Activated CD8-positive, alpha-beta T cell treated with anti-CD3 and anti-CD28 coated beads, Interleukin-2, amount 10 ng/mL, durations not matched to agents 7 days and 5 days (primary cell): ENCODE results near the gene MAP2K6. TPM values are rescaled to one million over a fixed set of nuclear protein-coding genes. Genes with fewer than 3 reads are reported as not detected.

Experiments used
- ATAC-seq: fragments of 150-1000 bp; cut with Tn5 transposase; one replicate; pipeline ENCODE4 v1.10.0; 2021; ENCODE audit warnings: moderate library complexity
- CTCF ChIA-PET: fragments of 350-600 bp; sonication (Branson Sonifier 250); formaldehyde crosslinking; loops from one replicate; lab custom pipeline; 2021; ENCODE audit warnings: antibody characterized with exemption; lab: Charles Lee
- POLR2A ChIA-PET: fragments of 350-600 bp; sonication (Branson Sonifier 250); formaldehyde crosslinking; loops from one replicate; lab custom pipeline; 2021; ENCODE audit warnings: antibody characterized with exemption; lab: Charles Lee
- DNase-seq: peaks from one replicate; pipeline ENCODE4 v3.0.0-alpha.2; 2020
- H3K27ac Mint-ChIP-seq: one replicate; pipeline ENCODE4 v1.8.0; 2021; ENCODE audit warnings: mild to moderate bottlenecking, mixed read lengths
- H3K27me3 Mint-ChIP-seq: one replicate; pipeline ENCODE4 v1.8.0; 2021; ENCODE audit warnings: low read depth, mixed read lengths
- H3K36me3 Mint-ChIP-seq: one replicate; pipeline ENCODE4 v1.8.0; 2021; ENCODE audit warnings: low read depth, mixed read lengths
- H3K4me1 Mint-ChIP-seq: one replicate; pipeline ENCODE4 v1.8.0; 2021; ENCODE audit warnings: low read depth, mixed read lengths
- H3K4me3 Mint-ChIP-seq: one replicate; pipeline ENCODE4 v1.8.0; 2021; ENCODE audit warnings: mild to moderate bottlenecking, mixed read lengths
- H3K9me3 Mint-ChIP-seq: one replicate; pipeline ENCODE4 v1.8.0; 2022; ENCODE audit warnings: mixed read lengths; ENCODE audit not compliant: insufficient read depth
- total RNA-seq, 2 experiments: library from RNA; stranded (reverse); gene quantifications; one replicate each; pipeline ENCODE4 v1.2.3, GENCODE V29; 2021

MAP2K6 gene
- total RNA-seq, 2 experiments from 2014 or later, result 11.0 to 11.6 TPM

GRCh38 chr17:69503711-69504110 lies 89.2 kb downstream of the MAP2K6 start:
- Mint-ChIP-seq H3K4me1 (peaks cover 3% of the 10 kb centered on the region), H3K27me3 (no peaks in the 10 kb centered on the region), H3K9me3 (no peaks in the 10 kb centered on the region), H3K4me3 (no peak overlapping the region), H3K36me3 (no peaks in the 10 kb centered on the region), H3K27ac (no peak overlapping the region)
- no peak for ATAC-seq
- POLR2A ChIA-PET, result no interaction called here
- CTCF ChIA-PET, result no interaction called here
- no peak for DNase-seq

- H3K27ac Mint-ChIP-seq, result no peak overlapping the region
- H3K9me3 Mint-ChIP-seq, result no peaks in the 10 kb centered on the region
- DNase-seq, result no peak
- no peak for ATAC-seq
- H3K27me3 Mint-ChIP-seq, result no peaks in the 10 kb centered on the region
- H3K36me3 Mint-ChIP-seq, result no peaks in the 10 kb centered on the region
- ChIA-PET CTCF (no interaction called here), POLR2A (no interaction called here)
- H3K4me1 Mint-ChIP-seq, result peaks cover 3% of the 10 kb centered on the region
- H3K4me3 Mint-ChIP-seq, result no peak overlapping the region
Observed at GRCh38 chr17:69505740-69506139, 91.2 kb downstream of the MAP2K6 start.

GRCh38 chr17:69506489-69506888 lies 92.0 kb downstream of the MAP2K6 start:
- DNase-seq, result no peak
- no peaks in the 10 kb centered on the region for H3K36me3 Mint-ChIP-seq
- H3K27ac Mint-ChIP-seq, result no peak overlapping the region
- POLR2A ChIA-PET, result no interaction called here
- H3K9me3 Mint-ChIP-seq, result no peaks in the 10 kb centered on the region
- no peaks in the 10 kb centered on the region for H3K27me3 Mint-ChIP-seq
- no peak for ATAC-seq
- CTCF ChIA-PET, result interaction anchor here (0.9 to 1.0 kb wide), 2 partner anchors 17 to 24 kb away, joined by 3 to 4 read pairs; no protein-coding TSS in a partner anchor
- peaks cover 3% of the 10 kb centered on the region for H3K4me1 Mint-ChIP-seq
- H3K4me3 Mint-ChIP-seq, result no peak overlapping the region

GRCh38 chr17:69508814-69509213 lies 94.3 kb downstream of the MAP2K6 start:
- Mint-ChIP-seq H3K27me3 (no peaks in the 10 kb centered on the region), H3K4me1 (no peaks in the 10 kb centered on the region), H3K36me3 (no peaks in the 10 kb centered on the region), H3K4me3 (no peak overlapping the region), H3K27ac (no peak overlapping the region), H3K9me3 (no peaks in the 10 kb centered on the region)
- ATAC-seq (no peak), DNase-seq (no peak)
- CTCF ChIA-PET, result interaction anchor here (0.8 kb wide), 1 partner anchor 114 kb away, joined by 3 read pairs; no protein-coding TSS in a partner anchor
- POLR2A ChIA-PET, result no interaction called here

GRCh38 chr17:69511250-69511649 lies 96.8 kb downstream of the MAP2K6 start:
- CTCF ChIA-PET, result interaction anchor here (0.9 to 1.2 kb wide), 3 partner anchors 11 to 28 kb away, joined by 3 to 6 read pairs (median 4); no protein-coding TSS in a partner anchor
- POLR2A ChIA-PET, result no interaction called here
- H3K9me3 Mint-ChIP-seq, result no peaks in the 10 kb centered on the region

GRCh38 chr17:69512946-69513345 lies 98.4 kb downstream of the MAP2K6 start:
- Mint-ChIP-seq H3K36me3 (peaks cover 4% of the 10 kb centered on the region), H3K27me3 (no peaks in the 10 kb centered on the region), H3K27ac (no peak overlapping the region), H3K9me3 (no peaks in the 10 kb centered on the region), H3K4me1 (no peaks in the 10 kb centered on the region), H3K4me3 (no peak overlapping the region)
- ChIA-PET POLR2A (no interaction called here), CTCF (interaction anchor here (1.1 kb wide), 1 partner anchor 96 kb away, joined by 4 read pairs; no protein-coding TSS in a partner anchor)
- ATAC-seq, result no peak
- DNase-seq, result no peak

More at GRCh38 chr17:69511250-69511649, 96.8 kb downstream of the MAP2K6 start:
- ATAC-seq (no peak), DNase-seq (no peak)
- H3K4me1 Mint-ChIP-seq, result no peaks in the 10 kb centered on the region
- H3K36me3 Mint-ChIP-seq, result no peaks in the 10 kb centered on the region
- H3K27me3 Mint-ChIP-seq, result no peaks in the 10 kb centered on the region
- no peak overlapping the region for H3K27ac Mint-ChIP-seq
- no peak overlapping the region for H3K4me3 Mint-ChIP-seq

GRCh38 chr17:69516225-69516624 lies 101.7 kb downstream of the MAP2K6 start:
- Mint-ChIP-seq H3K4me3 (no peak overlapping the region), H3K36me3 (peaks cover 10% of the 10 kb centered on the region), H3K27me3 (no peaks in the 10 kb centered on the region), H3K4me1 (no peaks in the 10 kb centered on the region), H3K9me3 (no peaks in the 10 kb centered on the region), H3K27ac (no peak overlapping the region)
- ATAC-seq, result no peak
- DNase-seq, result no peak
- POLR2A ChIA-PET, result no interaction called here
- CTCF ChIA-PET, result interaction anchor here (1.2 to 1.3 kb wide), 2 partner anchors 9 to 102 kb away, joined by 3 to 5 read pairs; partner anchors contain the start of gene MAP2K6

- POLR2A ChIA-PET, result no interaction called here
- no peaks in the 10 kb centered on the region for H3K4me1 Mint-ChIP-seq
- peaks cover 10% of the 10 kb centered on the region for H3K36me3 Mint-ChIP-seq
- H3K27me3 Mint-ChIP-seq, result no peaks in the 10 kb centered on the region
- no peak for DNase-seq
- no peaks in the 10 kb centered on the region for H3K9me3 Mint-ChIP-seq
- no peak for ATAC-seq
- CTCF ChIA-PET, result interaction anchor here (1.2 to 1.3 kb wide), 2 partner anchors 9 to 102 kb away, joined by 3 to 5 read pairs; partner anchors contain the start of gene MAP2K6
- no peak overlapping the region for H3K4me3 Mint-ChIP-seq
- no peak overlapping the region for H3K27ac Mint-ChIP-seq
Observed at GRCh38 chr17:69516911-69517310, 102.4 kb downstream of the MAP2K6 start.

- H3K4me3 Mint-ChIP-seq, result no peak overlapping the region
- POLR2A ChIA-PET, result no interaction called here
- H3K36me3 Mint-ChIP-seq, result peaks cover 10% of the 10 kb centered on the region
- no peak for ATAC-seq
- DNase-seq, result no peak
- H3K27ac Mint-ChIP-seq, result no peak overlapping the region
- no peaks in the 10 kb centered on the region for H3K4me1 Mint-ChIP-seq
- H3K27me3 Mint-ChIP-seq, result no peaks in the 10 kb centered on the region
- CTCF ChIA-PET, result interaction anchor here (1.4 kb wide), 1 partner anchor 160 kb away, joined by 3 read pairs; no protein-coding TSS in a partner anchor
- no peaks in the 10 kb centered on the region for H3K9me3 Mint-ChIP-seq
Observed at GRCh38 chr17:69518951-69519350, 104.5 kb downstream of the MAP2K6 start.

- ChIA-PET POLR2A (no interaction called here), CTCF (interaction anchor here (0.9 to 1.9 kb wide), 11 partner anchors 10 to 189 kb away, joined by 3 to 8 read pairs (median 4); partner anchors contain the start of gene MAP2K6)
- Mint-ChIP-seq H3K27me3 (no peaks in the 10 kb centered on the region), H3K36me3 (peaks cover 11% of the 10 kb centered on the region), H3K4me3 (no peak overlapping the region), H3K27ac (no peak overlapping the region), H3K9me3 (no peaks in the 10 kb centered on the region), H3K4me1 (no peaks in the 10 kb centered on the region)
- ATAC-seq, result no peak
- DNase-seq, result peak; percentile 40
Observed at GRCh38 chr17:69523244-69523861, 108.9 kb downstream of the MAP2K6 start.

- no peak overlapping the region for H3K4me3 Mint-ChIP-seq
- ChIA-PET CTCF (interaction anchor here (0.8 to 3.1 kb wide), 14 partner anchors 8 to 752 kb away, joined by 3 to 8 read pairs (median 4); partner anchors contain the start of gene MAP2K6), POLR2A (no interaction called here)
- H3K36me3 Mint-ChIP-seq, result peaks cover 5% of the 10 kb centered on the region
- no peak overlapping the region for H3K27ac Mint-ChIP-seq
- DNase-seq (no peak), ATAC-seq (no peak)
- no peaks in the 10 kb centered on the region for H3K9me3 Mint-ChIP-seq
- no peaks in the 10 kb centered on the region for H3K27me3 Mint-ChIP-seq
- no peaks in the 10 kb centered on the region for H3K4me1 Mint-ChIP-seq
Observed at GRCh38 chr17:69524854-69525253, 110.4 kb downstream of the MAP2K6 start.
